Breast epithelium (tissue), 3 donors: ENCODE results near the gene PCBP4.

Source experiments
- POLR2A ChIP-seq: fragments of 450-650 bp; IDR thresholded peaks from one replicate; pipeline ENCODE4 v1.6.1; 2016; ENCODE audit warnings: antibody characterized with exemption, mild to moderate bottlenecking, moderate library complexity
- POLR2AphosphoS5 ChIP-seq, 3 donors: sonication (generic); formaldehyde crosslinking; IDR thresholded peaks; one replicate each; pipeline ENCODE4 v1.6.1; 2017; ENCODE audit warnings: antibody characterized with exemption in 3 of 3
- TF ChIP-seq, protein P1 (sequence below), 3 donors: fragments of 450-650 bp; IDR thresholded peaks; one replicate each; pipeline ENCODE4 v1.5.1; 2016 to 2017; ENCODE audit warnings: antibody characterized with exemption in 3 of 3, mild to moderate bottlenecking in 3 of 3, moderate library complexity in 3 of 3

DNA sequence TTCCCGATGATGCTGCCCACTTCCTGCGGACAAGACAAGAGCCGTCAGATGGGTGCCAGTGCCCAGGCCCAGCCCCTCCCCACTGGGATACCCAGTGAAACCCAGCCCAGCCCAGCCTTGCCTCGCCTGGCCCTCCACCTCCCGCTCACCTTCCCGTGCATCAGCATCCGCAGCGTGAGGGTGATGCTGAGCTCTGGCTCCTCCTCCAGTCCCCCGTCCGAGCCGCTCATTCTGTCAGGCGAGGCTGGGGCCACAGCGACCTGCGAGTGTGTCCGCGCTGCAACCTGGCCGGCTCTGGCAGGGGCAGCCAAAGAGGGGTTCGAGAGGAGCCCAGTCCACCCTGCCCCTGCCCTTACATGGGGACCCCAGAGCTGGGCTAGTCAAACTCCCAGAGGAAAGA, 6.2 kb downstream of the PCBP4 start:
- TF ChIP-seq, protein P1, sequence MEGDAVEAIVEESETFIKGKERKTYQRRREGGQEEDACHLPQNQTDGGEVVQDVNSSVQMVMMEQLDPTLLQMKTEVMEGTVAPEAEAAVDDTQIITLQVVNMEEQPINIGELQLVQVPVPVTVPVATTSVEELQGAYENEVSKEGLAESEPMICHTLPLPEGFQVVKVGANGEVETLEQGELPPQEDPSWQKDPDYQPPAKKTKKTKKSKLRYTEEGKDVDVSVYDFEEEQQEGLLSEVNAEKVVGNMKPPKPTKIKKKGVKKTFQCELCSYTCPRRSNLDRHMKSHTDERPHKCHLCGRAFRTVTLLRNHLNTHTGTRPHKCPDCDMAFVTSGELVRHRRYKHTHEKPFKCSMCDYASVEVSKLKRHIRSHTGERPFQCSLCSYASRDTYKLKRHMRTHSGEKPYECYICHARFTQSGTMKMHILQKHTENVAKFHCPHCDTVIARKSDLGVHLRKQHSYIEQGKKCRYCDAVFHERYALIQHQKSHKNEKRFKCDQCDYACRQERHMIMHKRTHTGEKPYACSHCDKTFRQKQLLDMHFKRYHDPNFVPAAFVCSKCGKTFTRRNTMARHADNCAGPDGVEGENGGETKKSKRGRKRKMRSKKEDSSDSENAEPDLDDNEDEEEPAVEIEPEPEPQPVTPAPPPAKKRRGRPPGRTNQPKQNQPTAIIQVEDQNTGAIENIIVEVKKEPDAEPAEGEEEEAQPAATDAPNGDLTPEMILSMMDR (IDR thresholded peaks at IDR 0.05) = no peak
- TF ChIP-seq POLR2A (no peak), POLR2AphosphoS5 (IDR thresholded peaks at IDR 0.05) (no peak)
